ENCODE results near the gene CDHR1.
"Not testable (repeated sequence)": the region's sequence is repeated elsewhere in the genome, so short reads cannot be mapped to it uniquely, and the experiment has no call there.

CDHR1 gene

DNA sequence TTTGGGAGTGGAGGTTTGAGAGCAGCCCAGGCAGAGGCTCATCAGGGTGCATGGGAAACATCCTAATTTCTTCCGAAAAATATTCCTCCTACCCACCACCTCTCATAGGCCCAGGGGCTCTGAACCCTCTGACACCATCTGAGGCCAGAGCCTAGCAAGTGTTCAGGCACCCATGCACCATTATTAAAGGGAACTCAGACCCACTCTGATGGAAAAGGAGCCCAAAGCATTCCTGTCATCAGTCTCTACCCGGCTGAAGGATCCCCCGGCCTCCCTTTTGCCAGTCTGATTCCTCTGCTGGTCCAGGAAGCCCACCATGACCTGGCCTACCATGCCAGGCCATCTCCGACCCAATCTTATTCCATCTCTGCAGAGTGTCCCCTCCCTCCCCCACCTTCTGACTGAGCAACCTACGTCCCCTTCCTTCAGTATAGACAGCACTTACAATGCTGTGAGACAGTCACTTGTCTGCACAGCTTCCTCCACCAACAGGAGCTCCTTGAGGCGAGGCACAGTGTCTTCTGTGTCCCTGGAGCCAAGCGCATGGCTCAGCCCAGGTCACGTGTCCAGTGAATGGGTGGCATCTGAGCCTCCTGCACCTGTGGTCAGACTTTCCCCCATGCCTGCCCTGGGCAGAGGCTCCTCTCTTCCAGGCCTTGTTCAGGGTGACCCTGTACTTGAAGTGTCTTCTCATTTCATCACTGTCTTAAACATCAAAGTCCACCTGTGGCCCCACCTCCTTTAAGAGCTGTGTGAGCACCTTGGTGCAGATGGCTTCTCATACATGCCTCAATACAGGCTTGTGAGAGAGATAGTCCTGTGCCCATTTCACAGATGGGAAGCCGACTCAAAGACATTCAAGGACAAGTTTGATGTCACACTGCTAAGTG is 21.6 kb upstream of the CDHR1 start:
- FAIRE-seq (peak; percentile 82), DNase-seq (ENCODE audit: insufficient read length, low spot score) (no peak)

DNA sequence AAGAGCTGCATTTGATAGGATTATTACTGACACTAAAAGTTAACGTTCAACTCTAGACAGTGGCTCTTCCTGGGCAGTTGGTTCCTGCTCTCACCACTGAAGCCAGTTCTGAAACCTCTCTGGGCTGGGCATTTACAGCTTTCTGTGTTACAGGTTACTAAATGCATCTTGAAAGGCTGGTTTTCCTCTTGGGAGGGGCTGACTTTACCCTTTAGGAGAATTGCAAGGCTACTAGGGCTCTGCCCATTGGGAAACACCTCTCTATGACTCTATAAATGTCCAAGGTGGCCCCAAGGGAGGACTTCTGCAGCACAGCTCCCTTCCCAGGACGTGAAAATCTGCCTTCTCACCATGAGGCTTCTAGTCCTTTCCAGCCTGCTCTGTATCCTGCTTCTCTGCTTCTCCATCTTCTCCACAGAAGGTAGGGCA is 20.8 kb upstream of the CDHR1 start, which contains the start of gene GPR15LG:
Gene GPR15LG, plus strand, starts transcription at position 301 of the 429 bp plus-strand sequence. Its CDS starts 51 bp downstream, at position 352.
- DNase-seq (ENCODE audit: insufficient read length, low spot score): no peak
- FAIRE-seq: peak; percentile 84

DNA sequence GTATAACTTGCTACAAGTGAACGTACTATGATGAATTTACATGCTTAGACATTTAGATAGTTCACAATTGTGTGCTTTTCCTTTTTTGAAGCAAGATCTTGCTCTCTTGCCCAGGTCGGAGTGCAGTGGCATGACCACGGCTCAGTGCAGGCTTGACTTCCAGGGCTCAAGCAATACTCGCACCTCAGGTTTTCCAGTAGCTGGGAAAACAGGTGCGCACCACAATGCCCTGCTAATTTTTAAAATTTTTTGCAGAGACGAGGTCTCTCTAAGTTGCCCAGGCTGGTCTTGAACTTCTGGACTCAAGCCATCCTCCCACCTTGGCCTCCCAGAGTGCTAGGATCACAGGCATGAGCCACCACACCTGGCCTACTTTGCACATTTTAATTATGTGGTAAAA is 18.9 kb upstream of the CDHR1 start:
- DNase-seq (ENCODE audit: insufficient read length, low spot score): no peak

DNA sequence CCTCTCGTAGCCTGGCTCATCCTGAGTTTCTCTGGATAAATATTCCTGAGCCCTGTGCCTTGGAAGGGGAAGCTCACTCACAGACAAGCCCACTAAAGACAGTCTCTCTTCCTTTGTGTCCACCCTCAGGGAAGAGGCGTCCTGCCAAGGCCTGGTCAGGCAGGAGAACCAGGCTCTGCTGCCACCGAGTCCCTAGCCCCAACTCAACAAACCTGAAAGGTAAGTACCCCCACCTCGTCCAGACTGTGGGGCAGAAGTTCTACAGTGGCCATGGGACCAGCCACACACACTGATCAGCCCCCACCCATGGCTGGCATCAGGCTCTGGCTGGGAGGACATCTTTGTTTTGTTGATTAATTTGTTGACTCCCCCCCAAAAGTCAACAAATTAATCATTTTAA is 18.0 kb upstream of the CDHR1 start:
- FAIRE-seq: no peak
- no peak for DNase-seq (ENCODE audit: insufficient read length, low spot score)

More for the DNA sequence above, 18.9 kb upstream of the CDHR1 start:
- no peak for FAIRE-seq

DNA sequence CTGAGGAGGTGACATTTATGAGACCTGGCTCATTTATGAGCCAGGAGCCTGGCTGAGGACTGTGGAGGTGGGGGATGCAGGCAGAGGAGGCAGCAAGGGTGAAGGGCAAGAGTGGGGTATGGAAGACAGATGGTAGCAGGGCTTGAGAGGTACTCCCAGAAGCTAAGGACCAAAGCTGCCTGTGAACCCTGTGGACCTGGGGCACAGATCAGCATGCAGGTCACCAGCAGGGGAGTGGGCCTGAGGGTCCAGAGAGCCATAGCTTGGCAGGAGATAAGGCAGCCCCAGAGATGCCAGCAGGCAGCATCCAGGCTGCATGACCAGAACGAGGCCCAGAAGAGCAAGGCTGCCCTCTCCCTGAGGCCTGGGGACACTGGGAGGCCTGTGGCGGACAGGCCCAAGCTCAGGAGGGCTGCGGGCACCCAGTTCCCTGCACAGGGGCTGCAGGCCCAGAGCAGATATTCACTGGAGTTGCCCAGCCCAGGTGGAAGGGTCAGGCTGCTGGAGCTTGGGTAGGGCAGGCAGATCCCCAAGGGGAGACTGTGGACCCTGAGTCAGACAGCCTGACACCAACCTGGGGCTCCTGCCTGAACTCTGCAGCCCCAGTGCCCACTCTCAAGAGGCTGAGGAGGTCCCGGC is 17.4 kb upstream of the CDHR1 start:
- DNase-seq (ENCODE audit: insufficient read length, low spot score) (no peak), FAIRE-seq (no peak)

DNA sequence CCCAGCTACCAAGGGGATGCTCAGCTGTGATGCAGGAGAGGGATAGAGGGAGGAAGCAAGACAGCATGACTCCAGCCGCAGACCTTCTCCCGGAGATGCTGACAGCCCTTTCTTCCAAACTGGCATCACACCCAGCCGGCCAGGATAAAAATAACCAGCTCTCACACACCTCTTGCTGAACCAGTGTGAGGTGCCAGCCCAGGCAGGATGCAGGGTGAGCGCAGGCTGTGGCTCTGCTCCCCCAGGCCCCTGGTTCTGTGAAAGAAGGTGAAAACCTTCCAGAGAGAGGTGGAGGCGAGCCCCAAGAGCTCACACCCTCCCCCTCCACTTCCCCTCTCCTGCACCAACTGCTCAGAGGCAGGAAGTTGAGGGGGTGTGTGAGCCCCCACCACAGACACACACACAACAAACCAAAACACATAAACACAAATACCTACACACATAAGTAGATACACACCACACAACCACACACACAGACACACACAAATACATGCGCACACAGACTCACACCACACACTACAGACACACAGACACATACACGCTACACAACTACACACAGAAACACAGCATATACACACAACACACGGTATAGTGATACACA is 16.7 kb upstream of the CDHR1 start:
- DNase-seq (ENCODE audit: insufficient read length, low spot score) (no peak), FAIRE-seq (peak; percentile 33)

DNA sequence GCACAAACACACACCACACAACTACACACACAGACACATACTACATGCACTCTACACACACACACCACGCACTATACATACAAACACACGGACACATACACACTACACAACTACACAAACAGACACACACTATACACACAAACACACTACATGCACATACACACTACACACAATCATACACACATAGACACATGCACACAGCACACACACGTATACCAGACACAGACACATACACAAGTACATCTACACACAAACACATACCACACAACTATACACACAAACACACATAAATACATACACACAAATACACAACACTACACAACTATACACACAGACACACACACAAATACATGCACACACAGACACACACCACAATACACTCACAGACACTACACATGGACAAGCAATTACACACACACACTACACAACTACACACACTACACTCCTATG is 16.2 kb upstream of the CDHR1 start:
- FAIRE-seq: peak; percentile 18
- DNase-seq (ENCODE audit: insufficient read length, low spot score): no peak

DNA sequence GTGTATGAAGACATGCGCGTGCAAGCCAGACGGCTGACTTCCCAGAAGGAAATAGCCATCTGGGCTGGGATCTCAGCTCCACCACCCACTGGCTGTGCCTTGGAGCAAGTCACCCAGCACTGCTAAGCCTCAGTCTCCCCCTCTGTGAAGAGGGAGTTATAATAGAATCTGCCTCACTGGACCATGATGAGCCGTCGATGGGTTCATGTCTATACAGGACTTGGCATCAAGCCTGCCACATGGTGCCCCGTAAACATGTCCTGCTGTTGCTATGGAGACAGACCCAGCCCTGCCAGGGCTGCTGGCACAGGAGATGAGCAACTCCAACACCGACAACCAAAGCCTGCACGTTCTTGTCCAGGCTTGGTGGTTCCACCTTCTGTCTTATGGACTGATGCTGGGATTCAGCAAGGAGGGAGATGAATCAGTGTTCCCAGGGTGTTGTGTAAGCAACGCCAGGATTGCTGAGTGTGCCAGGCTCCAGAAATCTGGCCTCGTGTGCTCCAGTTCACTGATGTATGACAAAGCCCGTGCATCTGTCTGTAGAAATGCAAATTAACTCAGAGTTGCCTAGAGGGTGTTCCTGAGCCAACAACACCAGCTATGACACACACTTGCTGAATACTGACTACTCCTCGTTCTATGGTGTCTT is 15.2 kb upstream of the CDHR1 start:
- DNase-seq (ENCODE audit: insufficient read length, low spot score) (peak; percentile 65), FAIRE-seq (peak; percentile 90)

DNA sequence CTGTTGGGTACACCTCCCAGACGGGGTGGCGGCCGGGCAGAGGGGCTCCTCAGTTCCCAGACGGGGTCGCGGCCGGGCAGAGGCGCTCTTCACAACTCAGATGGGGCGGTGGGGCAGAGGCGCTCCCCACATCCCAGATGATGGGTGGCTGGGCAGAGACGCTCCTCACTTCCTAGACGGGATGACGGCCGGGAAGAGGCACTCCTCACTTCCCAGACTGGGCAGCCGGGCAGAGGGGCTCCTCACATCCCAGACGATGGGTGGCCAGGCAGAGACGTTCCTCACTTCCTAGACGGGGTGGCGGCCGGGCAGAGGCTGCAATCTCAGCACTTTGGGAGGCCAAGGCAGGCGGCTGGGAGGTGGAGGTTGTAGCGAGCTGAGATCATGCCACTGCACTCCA is 14.0 kb upstream of the CDHR1 start:
- not testable (repeated sequence) for FAIRE-seq; DNase-seq (ENCODE audit: insufficient read length, low spot score)

DNA sequence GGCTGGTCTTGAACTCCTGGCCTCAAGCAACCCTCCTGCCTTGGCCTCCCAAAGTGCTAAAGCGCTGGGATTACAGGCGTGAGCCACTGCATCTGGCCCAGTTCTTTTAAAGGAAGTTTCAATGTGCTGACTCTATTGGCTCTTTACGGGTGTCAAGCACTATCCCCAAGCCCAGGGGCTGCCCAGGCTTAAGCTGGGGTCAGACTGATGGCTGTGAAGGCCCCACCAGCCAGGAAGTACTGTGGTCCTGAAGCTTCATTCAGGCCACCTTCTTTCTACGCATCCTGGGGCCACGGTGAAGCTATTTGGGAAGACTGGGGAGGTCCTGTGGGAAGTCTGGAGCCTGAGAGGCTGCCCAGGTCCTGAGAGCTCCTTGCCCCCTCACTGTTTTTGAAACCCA is 12.7 kb upstream of the CDHR1 start:
- no peak for FAIRE-seq
- DNase-seq (ENCODE audit: insufficient read length, low spot score): no peak

DNA sequence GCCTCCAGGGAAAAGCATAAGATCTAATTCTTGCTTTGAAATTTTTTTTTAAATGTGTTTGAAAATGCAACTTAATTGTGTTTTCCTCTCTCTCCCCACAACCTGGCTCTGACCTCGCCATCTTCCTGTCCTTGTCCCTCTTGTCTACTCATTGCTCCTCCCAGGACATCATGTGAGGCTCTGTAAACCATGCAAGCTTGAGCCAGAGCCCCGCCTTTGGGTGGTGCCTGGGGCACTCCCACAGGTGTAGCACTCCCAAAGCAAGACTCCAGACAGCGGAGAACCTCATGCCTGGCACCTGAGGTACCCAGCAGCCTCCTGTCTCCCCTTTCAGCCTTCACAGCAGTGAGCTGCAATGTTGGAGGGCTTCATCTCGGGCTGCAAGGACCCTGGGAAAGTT is 9.8 kb upstream of the CDHR1 start:
- no peak for FAIRE-seq
- no peak for DNase-seq (ENCODE audit: insufficient read length, low spot score)

DNA sequence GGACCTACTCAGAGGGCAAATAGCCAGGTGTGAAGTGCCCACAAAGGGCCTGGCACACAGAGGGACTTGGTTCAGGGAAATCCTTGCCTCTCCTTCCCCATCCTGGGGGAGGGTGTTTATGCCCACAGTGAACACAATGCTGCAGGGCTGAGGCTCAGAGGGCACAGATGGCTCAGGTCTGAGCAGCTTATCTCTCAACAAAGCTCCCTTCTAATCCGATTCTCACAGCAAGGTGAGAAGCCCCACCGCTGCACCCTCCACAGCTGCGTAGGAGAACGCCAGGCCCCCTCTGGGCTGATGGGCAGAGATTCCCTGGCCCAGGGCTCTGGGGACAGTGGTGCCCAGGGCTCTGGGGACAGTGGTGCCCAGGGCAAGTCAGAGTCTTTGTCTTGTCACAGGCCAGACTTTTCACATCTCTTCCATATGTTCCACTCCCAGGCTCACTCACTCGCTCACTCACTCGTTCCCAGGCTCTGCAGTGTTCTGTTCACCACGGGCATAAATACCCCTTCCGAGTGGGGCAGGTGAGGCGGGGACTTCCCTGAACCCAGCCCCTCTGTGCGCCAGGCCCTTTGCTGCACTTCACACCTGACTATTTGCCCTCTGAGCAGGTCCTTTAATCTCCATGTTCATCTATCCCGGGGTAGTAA is 8.7 kb upstream of the CDHR1 start:
- DNase-seq (ENCODE audit: insufficient read length, low spot score) (no peak), FAIRE-seq (no peak)

DNA sequence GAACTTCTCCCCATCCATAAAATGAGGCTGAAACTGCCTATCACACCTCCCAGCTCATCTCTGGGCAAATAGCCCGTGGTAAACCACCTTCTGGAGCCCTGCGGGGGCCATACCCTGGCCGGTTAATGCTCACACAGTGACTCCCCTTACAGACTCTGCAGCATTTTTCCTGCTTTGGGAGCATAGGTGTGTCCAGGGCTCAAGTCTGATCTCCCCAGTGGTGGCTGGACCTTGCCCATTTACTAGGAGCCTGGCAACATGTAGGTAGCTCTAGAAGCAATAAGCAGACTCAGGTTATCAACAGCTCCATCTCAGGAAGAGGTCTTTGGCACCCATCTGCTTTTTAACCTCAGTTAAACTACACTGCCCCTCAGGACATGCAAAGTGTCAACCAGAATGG is 5.5 kb upstream of the CDHR1 start:
- no peak for DNase-seq (ENCODE audit: insufficient read length, low spot score)
- FAIRE-seq: no peak

DNA sequence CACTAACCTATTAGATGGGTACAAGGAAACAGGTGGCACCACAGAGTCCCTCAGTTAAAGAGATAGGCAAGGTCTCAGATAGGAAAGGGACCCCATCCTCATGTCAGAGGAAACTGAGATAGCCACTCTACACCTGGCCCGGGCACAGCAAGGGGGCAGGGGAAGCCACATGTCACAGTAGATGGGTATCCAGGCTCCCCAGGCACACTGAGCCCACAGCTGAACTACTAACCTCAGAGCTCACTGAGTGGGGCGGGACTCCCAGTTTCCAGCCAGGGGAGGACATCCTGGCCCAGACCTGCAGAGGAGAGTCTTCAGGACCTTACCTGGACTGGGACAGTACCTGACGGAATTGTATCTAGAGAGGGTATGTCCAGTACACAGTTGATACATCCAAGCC is 3.7 kb upstream of the CDHR1 start:
- DNase-seq (ENCODE audit: insufficient read length, low spot score) (no peak), FAIRE-seq (no peak)

DNA sequence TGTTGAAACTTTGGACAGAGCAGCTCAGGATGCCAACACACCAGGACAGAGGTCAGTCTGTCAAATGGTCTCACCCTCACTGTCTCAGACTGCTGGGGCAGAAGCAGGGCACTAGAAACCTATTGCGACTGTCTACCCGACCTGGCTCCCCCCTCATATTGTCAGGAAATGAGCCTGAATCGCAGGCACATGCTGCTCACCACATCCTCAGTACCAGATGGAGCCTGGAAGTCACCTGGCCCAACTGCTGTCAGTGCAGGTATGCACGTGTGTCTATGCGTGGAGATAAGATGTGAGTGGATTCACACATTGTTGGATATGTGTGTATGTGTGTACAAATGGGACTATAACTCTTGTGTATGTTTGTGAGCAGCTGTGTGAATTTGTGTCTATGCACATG is 3.2 kb upstream of the CDHR1 start:
- FAIRE-seq: no peak
- DNase-seq (ENCODE audit: insufficient read length, low spot score): no peak

DNA sequence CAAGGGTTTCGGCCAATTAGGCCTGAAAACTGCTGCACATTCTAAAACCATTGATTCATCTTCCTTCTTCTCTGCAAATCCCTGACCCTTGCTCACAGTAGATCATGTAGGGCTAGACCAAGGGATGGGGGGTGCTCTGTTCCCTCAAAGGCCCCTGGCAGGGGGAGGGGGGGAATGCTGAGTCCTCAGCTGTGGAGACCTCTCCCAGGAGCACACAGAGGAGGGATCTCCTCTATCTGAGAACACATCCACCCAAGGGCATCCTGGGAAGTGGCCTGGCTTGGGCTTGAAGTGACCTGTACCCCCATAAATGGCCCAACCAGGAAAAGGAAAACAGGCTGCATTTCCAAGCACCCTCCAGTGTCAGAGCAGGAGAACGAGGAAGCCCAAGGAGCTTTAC is 1.0 kb upstream of the CDHR1 start:
- no peak for DNase-seq (ENCODE audit: insufficient read length, low spot score)
- no peak for FAIRE-seq

DNA sequence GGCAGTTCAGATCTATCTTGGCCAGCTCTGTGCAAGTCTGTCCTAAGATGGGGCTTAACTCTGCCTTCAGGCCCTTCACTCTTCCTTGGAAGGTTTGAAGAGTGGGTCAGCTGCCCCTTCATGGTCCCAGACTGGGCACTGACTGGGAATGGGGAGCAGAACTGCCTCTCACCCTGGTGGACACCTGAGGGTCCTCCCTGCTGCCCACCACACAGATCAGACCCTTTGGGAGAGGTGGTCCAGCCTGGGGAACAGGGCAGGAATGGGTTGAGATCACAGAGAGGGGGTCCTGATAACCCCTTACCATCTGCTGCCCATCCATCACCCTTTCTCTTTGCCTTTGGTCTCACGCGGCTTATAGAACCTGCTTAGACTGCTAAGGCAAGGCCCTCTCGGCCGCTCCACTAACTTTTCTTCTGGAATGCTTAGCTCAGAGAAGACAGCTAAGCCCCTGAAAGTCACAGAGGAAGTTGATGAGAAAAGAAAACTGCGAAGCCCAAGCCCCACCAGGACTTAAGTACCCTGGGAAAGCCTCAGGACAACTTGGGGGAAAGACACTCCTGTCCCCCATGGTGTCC is 402 bp upstream of the CDHR1 start:
- no peak for DNase-seq (ENCODE audit: insufficient read length, low spot score)
- no peak for FAIRE-seq

DNA sequence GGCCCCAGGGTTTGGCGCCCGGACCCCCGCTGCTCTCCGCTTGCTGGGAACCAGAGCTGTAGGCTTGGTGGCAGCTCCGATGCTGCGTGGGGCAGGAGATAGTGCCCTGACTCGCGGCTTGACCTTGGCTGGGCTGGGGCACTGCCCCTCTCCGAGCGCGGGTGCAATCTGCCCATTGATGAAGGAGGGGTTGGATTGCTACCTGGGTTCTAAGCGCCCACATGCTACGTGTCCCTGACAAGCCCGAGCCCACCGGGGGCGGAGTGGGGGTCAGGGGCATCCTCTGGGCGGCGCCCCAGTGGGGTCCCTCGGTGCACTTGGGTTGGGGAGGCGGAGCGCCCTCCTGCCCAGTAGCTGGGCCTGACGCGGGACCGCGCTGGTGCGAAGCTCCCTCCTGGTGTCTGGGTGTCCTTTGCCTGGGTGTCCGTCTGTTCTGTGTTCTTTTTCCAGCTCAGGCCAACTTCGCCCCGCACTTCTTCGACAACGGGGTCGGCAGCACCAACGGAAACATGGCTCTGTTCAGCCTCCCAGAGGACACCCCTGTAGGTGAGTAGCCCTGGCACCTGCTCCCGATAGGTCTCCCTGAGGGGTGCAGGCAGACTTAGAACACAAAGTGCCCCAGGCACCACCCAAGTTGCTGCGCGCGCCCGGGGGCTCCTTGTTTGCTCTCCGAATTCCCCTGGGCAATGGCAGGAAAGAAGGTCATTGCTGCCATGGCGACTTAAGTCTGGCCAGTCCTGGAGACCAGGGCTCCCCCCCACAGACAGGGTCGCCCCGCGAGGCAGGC is 900 bp downstream of the CDHR1 start:
- FAIRE-seq: no peak
- DNase-seq (ENCODE audit: insufficient read length, low spot score): no peak

DNA sequence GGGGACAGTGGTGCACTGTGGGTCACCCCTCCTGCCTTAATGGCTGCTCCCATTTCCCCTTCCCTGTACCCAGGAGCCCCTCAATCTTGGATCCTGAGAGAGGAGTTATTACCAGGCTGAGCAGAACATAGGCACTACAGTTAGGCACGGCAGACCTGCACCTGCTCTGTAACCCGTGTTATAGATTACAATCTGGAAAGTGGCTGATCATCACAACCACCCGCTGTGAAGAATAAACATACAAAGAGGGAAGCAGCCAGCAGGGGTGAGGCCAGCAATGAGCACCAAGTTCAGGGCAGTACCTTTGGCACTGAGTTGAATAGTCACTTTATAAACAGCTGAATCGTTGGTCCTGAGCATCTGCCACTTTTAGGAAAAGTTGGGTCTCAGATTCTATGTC is 1.7 kb downstream of the CDHR1 start:
- FAIRE-seq: no peak
- DNase-seq (ENCODE audit: insufficient read length, low spot score): no peak

Measured in GM19239 (cell line).